NCI-H524 (cell line): Measurements from ENCODE around the gene SRGAP3.

Source experiments
- DNase-seq, 2 experiments: peaks; one replicate each; lab custom pipeline; 2025; lab: John Stamatoyannopoulos, UW

The SRGAP3 gene

GRCh38 chr3:9225268-9225667 is 24.2 kb downstream of the SRGAP3 start:
- DNase-seq = no peak

- DNase-seq = peak in 1 of 2 experiments; percentile 25
Observed at GRCh38 chr3:9224490-9224889, 25.0 kb downstream of the SRGAP3 start.

DNA sequence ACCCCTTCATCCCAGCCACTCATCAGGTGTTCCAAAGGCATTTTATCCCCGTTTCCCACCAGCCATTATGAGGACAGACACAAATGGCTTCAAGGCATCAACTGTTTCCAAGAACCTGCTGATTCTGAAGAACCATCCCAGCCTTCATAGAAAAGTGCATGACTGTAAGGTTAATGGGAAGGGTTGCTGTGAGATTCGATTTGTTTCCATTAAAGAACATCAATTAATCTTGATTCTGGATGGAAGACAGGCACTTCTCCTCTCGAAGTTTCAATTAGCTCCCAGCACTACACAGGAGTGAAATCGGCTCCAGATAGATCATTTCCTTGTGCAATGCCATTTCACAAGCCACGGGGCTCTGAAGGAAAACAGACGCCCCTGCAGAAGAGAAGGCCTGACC is 25.8 kb downstream of the SRGAP3 start:
- no peak for DNase-seq

GRCh38 chr3:9222956-9223639 is 26.3 kb downstream of the SRGAP3 start:
- peak in 1 of 2 experiments; percentile 8 for DNase-seq

GRCh38 chr3:9222049-9222448 is 27.4 kb downstream of the SRGAP3 start:
- no peak for DNase-seq

GRCh38 chr3:9218514-9218846 is 31.0 kb downstream of the SRGAP3 start:
- DNase-seq = no peak

DNA sequence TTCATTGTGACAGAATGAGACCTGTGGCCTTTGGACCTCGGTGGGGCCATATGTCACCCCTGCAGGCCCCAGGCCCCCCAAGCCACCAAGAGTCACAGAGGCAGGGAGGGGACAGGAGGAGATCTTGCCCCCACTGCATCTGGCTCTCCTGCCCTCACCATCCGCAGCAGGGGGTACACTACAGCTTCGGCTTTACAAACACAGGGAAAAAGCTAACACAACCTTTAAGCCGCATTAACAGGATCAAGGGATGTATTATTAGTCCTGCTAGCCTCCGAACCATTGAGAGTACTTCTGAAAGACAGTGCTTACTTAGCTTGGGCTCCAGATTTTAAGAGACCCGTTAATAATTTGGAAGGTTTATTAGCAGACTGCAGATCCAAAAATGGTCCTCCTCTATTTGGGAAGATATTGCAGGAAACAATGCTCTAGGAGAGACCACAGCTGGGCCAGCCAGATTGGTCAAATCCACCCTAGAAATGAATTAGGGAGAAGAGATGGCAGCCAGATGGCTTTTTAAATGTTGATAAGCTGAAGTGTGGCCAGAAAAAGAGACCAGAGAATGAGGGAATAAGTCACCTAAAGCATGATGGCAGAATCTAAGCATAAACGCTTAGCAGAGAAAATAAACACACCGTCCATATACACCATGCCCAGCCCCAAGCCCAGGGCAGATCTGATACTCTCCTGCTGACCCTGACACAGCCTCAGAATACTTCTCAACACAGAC is 31.5 kb downstream of the SRGAP3 start:
- DNase-seq = peak; percentile 97 to 99

DNA sequence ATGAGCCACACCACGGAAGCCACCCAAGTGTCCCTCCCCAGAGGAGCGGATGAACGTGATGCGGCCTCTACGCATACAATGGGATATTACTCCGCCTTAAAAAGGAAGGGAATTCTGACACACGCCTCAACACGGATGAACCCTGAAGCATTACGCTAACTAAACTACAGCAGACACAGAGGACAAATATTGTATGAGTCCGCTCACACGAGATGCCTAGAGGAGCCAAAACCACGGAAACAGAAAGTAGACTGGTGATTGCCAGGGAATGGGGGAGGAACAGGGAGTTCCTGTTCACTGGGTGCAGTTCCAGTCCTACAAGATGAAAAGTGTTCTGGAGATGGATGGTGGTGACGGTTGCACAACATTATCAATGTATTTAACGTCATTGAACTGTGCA is 32.7 kb downstream of the SRGAP3 start:
- DNase-seq = no peak

DNA sequence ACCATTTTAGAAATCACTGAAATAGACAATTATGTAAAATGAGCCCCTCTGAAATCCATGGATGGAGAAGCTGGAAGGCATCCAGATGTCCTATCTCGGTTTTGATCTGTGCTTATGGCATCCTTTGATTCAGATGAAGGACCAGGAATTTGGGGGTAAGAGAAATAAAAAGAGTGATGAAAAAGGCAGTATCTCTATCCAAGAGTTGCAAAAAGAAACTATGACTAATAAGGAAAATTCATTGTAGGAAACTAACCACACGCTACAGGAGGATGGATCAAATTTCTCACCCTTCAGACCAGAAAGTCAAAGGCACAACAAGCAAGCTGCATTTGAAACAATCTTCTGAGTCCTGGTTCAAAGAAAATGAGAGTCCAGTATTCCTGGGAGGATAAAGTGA is 34.8 kb downstream of the SRGAP3 start:
- DNase-seq = peak in 1 of 2 experiments; percentile 3

DNA sequence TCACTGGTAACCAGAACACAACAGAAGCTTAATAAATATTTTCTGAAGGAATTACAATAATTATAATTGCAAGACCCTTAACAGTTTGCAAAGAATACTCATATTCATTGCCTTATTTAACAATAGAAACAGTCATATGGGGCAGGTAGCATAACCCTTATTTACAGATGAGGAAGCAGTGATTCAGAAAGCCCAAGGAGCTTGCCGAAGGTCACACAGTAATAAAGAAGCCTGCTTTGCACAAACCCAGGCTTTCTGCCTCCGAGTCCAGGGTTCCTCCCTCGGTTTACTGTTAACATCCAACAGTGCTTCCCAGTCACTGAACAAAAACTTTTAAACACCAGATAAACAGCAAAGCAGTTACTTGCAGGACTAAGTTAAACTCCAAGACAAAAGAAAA is 35.3 kb downstream of the SRGAP3 start:
- DNase-seq = no peak

- no peak for DNase-seq
Observed at GRCh38 chr3:9213019-9213634, 36.3 kb downstream of the SRGAP3 start.

DNA sequence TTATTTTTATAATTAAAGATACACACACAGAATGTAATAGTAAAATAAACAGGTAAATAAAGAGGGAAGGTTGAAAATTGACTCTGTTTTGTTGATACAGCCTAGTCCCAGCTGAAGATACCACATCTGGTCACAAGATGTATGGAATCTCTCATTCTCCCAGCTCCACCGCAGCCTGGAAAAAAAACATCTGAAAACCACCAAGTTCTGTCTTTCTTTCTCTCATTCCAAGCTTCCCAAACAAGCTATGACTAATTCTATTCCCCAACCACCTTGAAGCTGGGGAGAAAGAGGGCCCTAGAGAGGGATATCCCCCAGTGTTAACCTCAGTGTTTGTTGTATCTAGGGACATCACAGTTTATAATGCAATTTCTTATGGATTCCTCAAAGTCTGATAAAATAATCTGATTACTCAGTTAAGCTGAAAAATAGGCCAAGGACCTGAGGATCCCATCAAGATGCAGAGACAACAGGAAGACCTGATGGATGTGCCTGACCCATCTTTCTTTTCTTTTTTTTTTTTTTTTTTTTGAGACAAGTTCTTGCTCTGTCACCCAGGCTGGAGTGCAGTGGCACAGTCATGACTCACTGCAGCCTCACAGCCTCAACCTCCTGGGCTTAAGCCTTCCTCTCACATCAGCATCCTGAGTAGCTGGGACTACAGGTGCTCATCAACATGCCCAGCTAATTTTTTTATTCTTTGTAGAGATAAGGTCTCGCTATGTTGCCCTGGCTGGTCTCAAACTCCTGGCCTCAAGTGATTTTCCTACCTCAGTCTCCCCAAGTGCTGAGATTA is 38.1 kb downstream of the SRGAP3 start:
- DNase-seq = no peak

DNA sequence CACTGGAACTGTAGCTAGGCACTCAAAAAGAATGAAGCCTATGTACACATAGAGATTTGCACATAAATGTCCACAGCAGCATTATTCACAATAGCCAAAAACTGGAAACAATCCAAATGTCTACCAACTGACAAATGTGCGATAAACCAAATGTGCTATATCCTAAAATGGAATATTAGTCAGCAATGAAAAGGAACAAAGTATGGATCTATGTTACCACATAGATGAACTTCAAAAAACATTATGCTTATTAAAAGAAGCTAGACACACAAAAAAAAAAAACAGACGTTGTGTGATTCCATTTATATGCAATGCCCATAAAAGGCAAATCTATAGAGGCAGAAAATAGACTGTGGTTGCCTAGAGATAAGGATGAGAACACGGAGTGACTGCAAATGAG is 39.7 kb downstream of the SRGAP3 start:
- no peak for DNase-seq

DNA sequence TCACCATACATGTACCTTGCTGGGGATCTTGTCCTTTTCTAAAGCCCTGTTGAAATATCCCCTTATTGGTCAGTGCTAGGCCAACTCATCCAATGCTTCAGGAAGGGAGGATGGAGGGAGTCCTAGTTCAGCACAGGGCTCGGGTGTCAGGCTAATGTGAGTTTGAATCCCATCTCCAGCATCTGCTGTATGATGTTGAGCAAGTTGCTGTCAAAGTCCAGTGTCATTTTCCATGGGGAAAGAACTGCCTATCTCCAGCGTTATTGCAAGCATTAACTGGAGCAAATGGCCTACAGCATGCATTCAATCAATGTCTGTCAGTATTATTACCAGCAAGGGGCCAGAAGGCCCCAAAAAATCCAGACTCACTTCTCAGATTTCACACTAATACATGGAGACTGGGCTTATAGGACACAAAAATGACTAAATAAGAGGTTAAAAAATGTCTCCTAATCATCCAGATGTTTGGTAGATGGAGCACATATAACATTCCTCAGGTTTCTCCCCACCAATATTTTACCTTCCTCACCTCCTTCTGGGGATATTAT is 40.8 kb downstream of the SRGAP3 start:
- peak in 1 of 2 experiments; percentile 6 for DNase-seq

DNA sequence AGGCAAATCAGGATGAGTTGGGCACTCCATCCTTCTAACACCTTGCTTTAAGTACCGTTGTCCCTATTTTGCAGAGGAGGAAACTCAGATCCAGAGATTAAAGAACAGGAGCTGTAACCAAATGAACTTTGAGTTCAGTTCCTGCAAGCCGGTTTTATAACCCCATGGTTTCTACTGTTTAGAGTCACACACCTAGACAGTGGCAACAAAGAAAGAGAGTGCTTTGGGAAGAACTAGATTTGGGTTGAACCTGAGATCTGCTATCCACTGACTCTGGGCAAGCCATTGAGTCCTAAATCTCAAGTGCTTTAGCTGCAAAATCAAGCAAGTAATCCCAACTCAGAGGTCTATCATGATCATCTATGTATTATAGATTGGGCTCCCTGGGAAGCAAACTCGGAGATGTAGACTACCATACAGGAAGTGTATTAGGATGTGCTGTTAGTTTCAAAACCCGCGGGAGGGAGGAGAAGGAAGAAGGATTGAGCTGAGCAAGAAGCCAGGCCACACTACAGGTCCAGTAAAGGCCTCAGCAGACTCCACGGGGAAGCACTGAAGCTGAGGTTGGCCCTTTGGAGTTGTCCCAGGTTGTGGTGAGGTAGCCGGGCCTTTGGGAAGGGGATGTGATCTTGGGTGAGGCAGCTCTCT is 42.2 kb downstream of the SRGAP3 start:
- DNase-seq = no peak

DNA sequence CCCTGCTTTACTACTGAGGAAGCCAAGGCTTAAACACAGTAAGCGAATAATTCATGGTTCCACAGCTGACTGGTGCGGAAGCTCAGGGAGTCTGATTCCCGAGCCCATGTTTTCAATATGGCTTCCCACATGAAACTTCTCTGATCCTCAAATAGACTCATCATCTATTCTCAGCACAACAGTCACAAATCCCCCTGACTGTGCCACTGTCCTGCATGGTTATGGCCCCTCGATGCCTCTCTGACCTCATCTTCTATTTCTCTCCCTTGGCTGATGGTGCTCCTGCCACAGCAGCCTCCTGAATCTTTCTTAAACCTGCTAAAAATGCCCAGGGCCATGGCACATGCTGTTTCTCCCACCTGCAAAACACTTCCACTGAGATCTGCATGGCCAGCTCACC is 43.2 kb downstream of the SRGAP3 start:
- DNase-seq = no peak

GRCh38 chr3:9205345-9206143 is 43.9 kb downstream of the SRGAP3 start:
- DNase-seq = no peak

GRCh38 chr3:9204253-9204992 is 45.0 kb downstream of the SRGAP3 start:
- no peak for DNase-seq

GRCh38 chr3:9203317-9203716 is 46.1 kb downstream of the SRGAP3 start:
- no peak for DNase-seq

- no peak for DNase-seq
Observed at GRCh38 chr3:9202546-9202945, 46.9 kb downstream of the SRGAP3 start.
